Activated T-cell treated with anti-CD3 and anti-CD28 coated beads, Interleukin-2, amount 50 U/mL, for 4 hours (primary cell): ENCODE measurements around the gene PLB1. TPM values are rescaled to one million over a fixed set of nuclear protein-coding genes. Genes with fewer than 3 reads are reported as not detected.

ENCODE experiments used
- ATAC-seq, 2 donors: fragments of 200-7000 bp; cut with Tn5 transposase; one replicate each; pipeline ENCODE4 v1.10.0; 2021
- DNase-seq: peaks from one replicate; pipeline ENCODE4 v3.0.0-alpha.2; 2020
- H3K27me3 Mint-ChIP-seq: one replicate; pipeline ENCODE4 v1.8.0; 2021; ENCODE audit warnings: low read depth, mixed read lengths
- H3K36me3 Mint-ChIP-seq: one replicate; pipeline ENCODE4 v1.8.0; 2022; ENCODE audit warnings: mixed read lengths; ENCODE audit not compliant: insufficient read depth
- H3K4me1 Mint-ChIP-seq: one replicate; pipeline ENCODE4 v1.8.0; 2021; ENCODE audit warnings: low read depth, mixed read lengths
- H3K4me3 Mint-ChIP-seq: one replicate; pipeline ENCODE4 v1.8.0; 2021; ENCODE audit warnings: mild to moderate bottlenecking, moderate library complexity, mixed read lengths
- H3K9me3 Mint-ChIP-seq: one replicate; pipeline ENCODE4 v1.8.0; 2021; ENCODE audit warnings: mixed read lengths
- total RNA-seq, 3 donors: library from RNA; stranded (reverse); gene quantifications; one replicate each; pipeline ENCODE4 v1.2.1, GENCODE V29; 2021

The PLB1 gene
- total RNA-seq, 3 donors from 2014 or later = 0.05 to 0.10 TPM; not detected in 1

GRCh38 chr2:28624436-28624792 lies 128.6 kb downstream of the PLB1 start:
- Mint-ChIP-seq H3K27me3 (no peaks in the 10 kb centered on the region), H3K4me1 (peaks cover 83% of the 10 kb centered on the region), H3K4me3 (peak overlapping the region; percentile 65), H3K9me3 (no peaks in the 10 kb centered on the region), H3K36me3 (no peaks in the 10 kb centered on the region)
- no peak for DNase-seq
- no peak for ATAC-seq

- Mint-ChIP-seq H3K4me3 (peak overlapping the region; percentile 65), H3K36me3 (no peaks in the 10 kb centered on the region), H3K9me3 (no peaks in the 10 kb centered on the region), H3K4me1 (peaks cover 77% of the 10 kb centered on the region), H3K27me3 (no peaks in the 10 kb centered on the region)
- ATAC-seq (peak; percentile 72 to 77), DNase-seq (peak; percentile 38)
Observed at GRCh38 chr2:28624793-28625701, 129.2 kb downstream of the PLB1 start.

- H3K9me3 Mint-ChIP-seq = no peaks in the 10 kb centered on the region
- no peaks in the 10 kb centered on the region for H3K27me3 Mint-ChIP-seq
- ATAC-seq = no peak
- no peaks in the 10 kb centered on the region for H3K36me3 Mint-ChIP-seq
- no peak for DNase-seq
- H3K4me3 Mint-ChIP-seq = no peak overlapping the region
- peaks cover 63% of the 10 kb centered on the region for H3K4me1 Mint-ChIP-seq
Observed at GRCh38 chr2:28626376-28626775, 130.5 kb downstream of the PLB1 start.

GRCh38 chr2:28626891-28627421 lies 131.1 kb downstream of the PLB1 start:
- no peaks in the 10 kb centered on the region for H3K27me3 Mint-ChIP-seq
- ATAC-seq (no peak), DNase-seq (no peak)
- H3K9me3 Mint-ChIP-seq = no peaks in the 10 kb centered on the region
- H3K4me3 Mint-ChIP-seq = no peak overlapping the region
- H3K4me1 Mint-ChIP-seq = peaks cover 58% of the 10 kb centered on the region
- no peaks in the 10 kb centered on the region for H3K36me3 Mint-ChIP-seq

GRCh38 chr2:28627722-28628480 lies 132.0 kb downstream of the PLB1 start:
- DNase-seq (no peak), ATAC-seq (no peak)
- Mint-ChIP-seq H3K27me3 (no peaks in the 10 kb centered on the region), H3K4me1 (peaks cover 50% of the 10 kb centered on the region), H3K9me3 (no peaks in the 10 kb centered on the region), H3K36me3 (no peaks in the 10 kb centered on the region), H3K4me3 (no peak overlapping the region)

GRCh38 chr2:28628506-28628905 lies 132.6 kb downstream of the PLB1 start:
- DNase-seq (no peak), ATAC-seq (no peak)
- Mint-ChIP-seq H3K4me1 (peaks cover 43% of the 10 kb centered on the region), H3K9me3 (no peaks in the 10 kb centered on the region), H3K27me3 (no peaks in the 10 kb centered on the region), H3K4me3 (no peak overlapping the region), H3K36me3 (no peaks in the 10 kb centered on the region)

- H3K4me1 Mint-ChIP-seq = peaks cover 39% of the 10 kb centered on the region
- H3K4me3 Mint-ChIP-seq = no peak overlapping the region
- ATAC-seq (no peak), DNase-seq (no peak)
- peaks cover 1% of the 10 kb centered on the region for H3K27me3 Mint-ChIP-seq
- no peaks in the 10 kb centered on the region for H3K9me3 Mint-ChIP-seq
- H3K36me3 Mint-ChIP-seq = no peaks in the 10 kb centered on the region
Observed at GRCh38 chr2:28628987-28629386, 133.1 kb downstream of the PLB1 start.

GRCh38 chr2:28629910-28630309 lies 134.1 kb downstream of the PLB1 start:
- H3K9me3 Mint-ChIP-seq = no peaks in the 10 kb centered on the region
- H3K4me1 Mint-ChIP-seq = peaks cover 29% of the 10 kb centered on the region
- peaks cover 2% of the 10 kb centered on the region for H3K27me3 Mint-ChIP-seq
- ATAC-seq (no peak), DNase-seq (no peak)
- H3K36me3 Mint-ChIP-seq = no peaks in the 10 kb centered on the region
- no peak overlapping the region for H3K4me3 Mint-ChIP-seq

- H3K9me3 Mint-ChIP-seq = no peaks in the 10 kb centered on the region
- H3K27me3 Mint-ChIP-seq = peaks cover 2% of the 10 kb centered on the region
- no peaks in the 10 kb centered on the region for H3K36me3 Mint-ChIP-seq
- H3K4me3 Mint-ChIP-seq = no peak overlapping the region
- H3K4me1 Mint-ChIP-seq = peaks cover 25% of the 10 kb centered on the region
- DNase-seq (no peak), ATAC-seq (no peak)
Observed at GRCh38 chr2:28630341-28630740, 134.5 kb downstream of the PLB1 start.

GRCh38 chr2:28631514-28632206 lies 135.8 kb downstream of the PLB1 start:
- ATAC-seq (no peak), DNase-seq (no peak)
- Mint-ChIP-seq H3K4me1 (peaks cover 12% of the 10 kb centered on the region), H3K4me3 (no peak overlapping the region), H3K27me3 (peaks cover 2% of the 10 kb centered on the region), H3K9me3 (no peaks in the 10 kb centered on the region), H3K36me3 (no peaks in the 10 kb centered on the region)

- Mint-ChIP-seq H3K27me3 (peaks cover 2% of the 10 kb centered on the region), H3K9me3 (no peaks in the 10 kb centered on the region), H3K36me3 (no peaks in the 10 kb centered on the region), H3K4me1 (peaks cover 3% of the 10 kb centered on the region), H3K4me3 (no peak overlapping the region)
- DNase-seq (no peak), ATAC-seq (no peak)
Observed at GRCh38 chr2:28632791-28633190, 136.9 kb downstream of the PLB1 start.

GRCh38 chr2:28633204-28633603 lies 137.3 kb downstream of the PLB1 start:
- no peak for ATAC-seq
- Mint-ChIP-seq H3K4me1 (no peaks in the 10 kb centered on the region), H3K4me3 (no peak overlapping the region)

GRCh38 chr2:28633746-28634145 lies 137.9 kb downstream of the PLB1 start:
- H3K36me3 Mint-ChIP-seq = no peaks in the 10 kb centered on the region
- H3K4me3 Mint-ChIP-seq = no peak overlapping the region
- H3K27me3 Mint-ChIP-seq = peaks cover 2% of the 10 kb centered on the region
- no peaks in the 10 kb centered on the region for H3K9me3 Mint-ChIP-seq
- no peaks in the 10 kb centered on the region for H3K4me1 Mint-ChIP-seq
- ATAC-seq (no peak), DNase-seq (no peak)

More at GRCh38 chr2:28633204-28633603, 137.3 kb downstream of the PLB1 start:
- no peak for DNase-seq
- Mint-ChIP-seq H3K27me3 (peaks cover 2% of the 10 kb centered on the region), H3K36me3 (no peaks in the 10 kb centered on the region), H3K9me3 (no peaks in the 10 kb centered on the region)

GRCh38 chr2:28635191-28635611 lies 139.3 kb downstream of the PLB1 start:
- ATAC-seq (no peak), DNase-seq (no peak)
- Mint-ChIP-seq H3K36me3 (no peaks in the 10 kb centered on the region), H3K27me3 (peaks cover 2% of the 10 kb centered on the region), H3K4me1 (no peaks in the 10 kb centered on the region), H3K4me3 (no peak overlapping the region), H3K9me3 (no peaks in the 10 kb centered on the region)
